Trophoblast cell (in vitro differentiated cells and primary cell): ENCODE measurements around the gene SYT3.

Experiments used
- DNase-seq, 2 donors: peaks; one replicate each; pipeline ENCODE4 v3.0.0-alpha.2; 2016
- H2AFZ ChIP-seq: 2 replicates; pipeline ENCODE4 v1.6.1; 2013; ENCODE audit warnings: low read length, moderate library complexity, mild to moderate bottlenecking; ENCODE audit not compliant: insufficient read depth, poor library complexity
- H2AK5ac ChIP-seq: 2 replicates; pipeline ENCODE4 v1.6.1; 2013; ENCODE audit warnings: mild to moderate bottlenecking, low read length
- H2BK120ac ChIP-seq: 2 replicates; pipeline ENCODE4 v1.6.1; 2013; ENCODE audit warnings: low read length, mild to moderate bottlenecking, moderate library complexity; ENCODE audit not compliant: insufficient read depth, poor library complexity
- H2BK12ac ChIP-seq: 2 replicates; pipeline ENCODE4 v1.6.1; 2013; ENCODE audit warnings: mild to moderate bottlenecking, low read length, moderate library complexity
- H2BK5ac ChIP-seq: 2 replicates; pipeline ENCODE4 v1.6.1; 2013; ENCODE audit warnings: low read length, low read depth, moderate library complexity, mild to moderate bottlenecking; ENCODE audit not compliant: poor library complexity
- H3K14ac ChIP-seq: 2 replicates; pipeline ENCODE4 v1.6.1; 2013; ENCODE audit warnings: mild to moderate bottlenecking, low read length
- H3K18ac ChIP-seq: 2 replicates; pipeline ENCODE4 v1.6.1; 2013; ENCODE audit warnings: mild to moderate bottlenecking, low read length
- H3K23ac ChIP-seq: 2 replicates; pipeline ENCODE4 v1.6.1; 2013; ENCODE audit warnings: low read length
- H3K27ac ChIP-seq: 2 replicates; pipeline ENCODE4 v1.5.1; 2013; ENCODE audit warnings: low read depth, mild to moderate bottlenecking, inconsistent platforms, low read length, moderate library complexity
- H3K27me3 ChIP-seq: 2 replicates; pipeline ENCODE4 v1.6.1; 2013; ENCODE audit warnings: inconsistent platforms, mild to moderate bottlenecking, low read length, moderate library complexity; ENCODE audit not compliant: insufficient read depth
- H3K36me3 ChIP-seq, 2 experiments: 1 replicate in 1 of 2; 2 replicates in 1 of 2; pipeline ENCODE4 v1.6.1; 2013; ENCODE audit warnings: low read length in 2 of 2, mild to moderate bottlenecking in 2 of 2, moderate library complexity in 1 of 2; ENCODE audit not compliant: insufficient read depth in 2 of 2, control insufficient read depth in 1 of 2
- H3K4ac ChIP-seq: 2 replicates; pipeline ENCODE4 v1.6.1; 2013; ENCODE audit warnings: low read depth, mild to moderate bottlenecking, low read length, moderate library complexity
- H3K4me1 ChIP-seq, 2 experiments: 1 replicate in 1 of 2; 2 replicates in 1 of 2; pipeline ENCODE4 v1.6.1; 2013; ENCODE audit warnings: low read length in 2 of 2, mild to moderate bottlenecking in 2 of 2, moderate library complexity in 1 of 2; ENCODE audit not compliant: insufficient read depth in 2 of 2, control insufficient read depth in 1 of 2
- H3K4me2 ChIP-seq: 2 replicates; pipeline ENCODE4 v1.6.1; 2013; ENCODE audit warnings: inconsistent platforms, mild to moderate bottlenecking, low read length, moderate library complexity
- H3K4me3 ChIP-seq: 2 replicates; pipeline ENCODE4 v1.5.1; 2013; ENCODE audit warnings: mild to moderate bottlenecking, low read depth, low read length, inconsistent platforms
- H3K79me1 ChIP-seq: one replicate; pipeline ENCODE4 v1.6.1; 2013; ENCODE audit warnings: low read length
- H3K79me2 ChIP-seq: 2 replicates; pipeline ENCODE4 v1.6.1; 2013; ENCODE audit warnings: low read length, mild to moderate bottlenecking; ENCODE audit not compliant: control insufficient read depth, insufficient read depth, poor library complexity
- H3K9ac ChIP-seq: 2 replicates; pipeline ENCODE4 v1.6.1; 2013; ENCODE audit warnings: mild to moderate bottlenecking, low read length
- H3K9me3 ChIP-seq: 2 replicates; pipeline ENCODE4 v1.6.1; 2013; ENCODE audit warnings: low read depth, mild to moderate bottlenecking, control low read depth, inconsistent platforms, low read length; ENCODE audit not compliant: insufficient read depth
- H4K12ac ChIP-seq: 2 replicates; pipeline ENCODE4 v1.6.1; 2013; ENCODE audit warnings: low read depth, mild to moderate bottlenecking, low read length, moderate library complexity
- H4K8ac ChIP-seq: 2 replicates; pipeline ENCODE4 v1.6.1; 2013; ENCODE audit warnings: low read depth, mild to moderate bottlenecking, low read length, moderate library complexity
- H4K91ac ChIP-seq: one replicate; pipeline ENCODE4 v1.6.1; 2013; ENCODE audit warnings: low read depth, mild to moderate bottlenecking, low read length, moderate library complexity
- WGBS: extraction: QIAGEN DNeasy Blood & Tissue Kit; methylation state at CpG from one replicate; pipeline ENCODE4 v1.1.7; 2013; ENCODE audit warnings: missing lambda C conversion rate; ENCODE audit not compliant: insufficient read length, insufficient coverage; ENCODE audit errors: extremely low coverage; 5-methylcytosine and 5-hydroxymethylcytosine counted together

The SYT3 gene

DNA sequence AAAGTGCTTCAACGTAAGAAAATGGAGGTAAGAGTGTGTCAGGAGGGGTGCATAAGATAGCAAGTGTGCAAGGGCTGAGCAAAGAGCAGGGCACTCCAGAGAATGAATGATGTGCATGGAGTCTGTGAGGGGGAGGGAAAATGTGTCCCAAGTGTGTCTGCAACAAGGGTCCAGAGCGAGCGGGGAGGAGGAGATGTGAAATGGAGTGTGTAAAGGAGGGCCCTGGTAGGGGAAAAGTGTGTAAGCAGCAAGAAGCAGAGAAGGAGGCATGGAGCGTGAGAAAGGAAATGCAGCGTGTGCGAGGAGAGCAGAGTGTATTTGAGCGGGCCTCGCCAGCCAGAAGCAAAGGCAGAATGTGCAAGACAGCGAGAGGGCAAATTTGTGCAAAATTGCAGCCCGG lies 21.3 kb upstream of the SYT3 start:
- Histone ChIP-seq H3K18ac (no peak overlapping the region), H3K23ac (no peak overlapping the region), H3K14ac (no peak overlapping the region), H3K4me3 (no peak overlapping the region), H2AFZ (no peak overlapping the region), H3K79me2 (no peaks in the 10 kb centered on the region), H4K91ac (no peak overlapping the region), H2BK12ac (no peak overlapping the region), H2BK120ac (no peak overlapping the region), H3K79me1 (peaks cover 4% of the 10 kb centered on the region), H3K4me2 (no peak overlapping the region), H2BK5ac (no peak overlapping the region), H3K9me3 (peaks cover 12% of the 10 kb centered on the region), H3K27me3 (peaks cover 5% of the 10 kb centered on the region), H4K8ac (no peak overlapping the region), H3K4me1 (peaks cover 8 to 13% of the 10 kb centered on the region in 2 experiments), H2AK5ac (no peak overlapping the region), H3K36me3 (no peaks in the 10 kb centered on the region), H3K4ac (no peak overlapping the region), H4K12ac (no peak overlapping the region), H3K9ac (no peak overlapping the region), H3K27ac (no peak overlapping the region)
- WGBS = no CpG with 5 or more reads among the region's 10 CpGs
- no peak for DNase-seq

DNA sequence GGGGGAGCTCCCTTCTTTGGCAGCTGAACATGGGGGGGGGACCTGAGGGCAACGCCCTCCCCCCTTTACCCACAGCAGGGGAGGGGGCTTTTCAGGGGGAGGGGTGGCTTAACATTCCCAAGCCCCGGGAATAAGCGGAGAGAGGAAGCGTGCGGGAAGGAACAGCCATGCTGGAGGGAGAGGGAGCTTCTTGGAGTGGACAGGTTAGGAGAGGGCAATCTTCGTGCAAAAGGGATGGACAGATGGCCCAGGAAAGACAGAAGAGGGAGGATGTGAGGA lies 20.3 kb upstream of the SYT3 start:
- H3K27me3 ChIP-seq = peaks cover 3% of the 10 kb centered on the region
- H3K9ac ChIP-seq = no peak overlapping the region
- no peak overlapping the region for H4K8ac ChIP-seq
- no peaks in the 10 kb centered on the region for H3K36me3 ChIP-seq
- H4K91ac ChIP-seq = no peak overlapping the region
- H3K79me2 ChIP-seq = no peaks in the 10 kb centered on the region
- H3K18ac ChIP-seq = no peak overlapping the region
- H3K9me3 ChIP-seq = peaks cover 12% of the 10 kb centered on the region
- H2BK120ac ChIP-seq = no peak overlapping the region
- no peak overlapping the region for H2BK5ac ChIP-seq
- no peak overlapping the region for H4K12ac ChIP-seq
- H3K27ac ChIP-seq = no peak overlapping the region
- peaks cover 8 to 13% of the 10 kb centered on the region in 2 experiments for H3K4me1 ChIP-seq
- no peak overlapping the region for H3K23ac ChIP-seq
- H3K4me2 ChIP-seq = no peak overlapping the region
- no peak overlapping the region for H3K4ac ChIP-seq
- no peak overlapping the region for H3K4me3 ChIP-seq
- DNase-seq = no peak
- H2AFZ ChIP-seq = no peak overlapping the region
- H2AK5ac ChIP-seq = no peak overlapping the region
- no peak overlapping the region for H2BK12ac ChIP-seq
- WGBS = no CpG with 5 or more reads among the region's 6 CpGs
- peaks cover 4% of the 10 kb centered on the region for H3K79me1 ChIP-seq
- no peak overlapping the region for H3K14ac ChIP-seq

GRCh38 chr19:50659318-50660087 lies 19.8 kb upstream of the SYT3 start:
- no peak overlapping the region for H2AK5ac ChIP-seq
- no peak overlapping the region for H3K4me3 ChIP-seq
- peaks cover 2% of the 10 kb centered on the region for H3K27me3 ChIP-seq
- H4K8ac ChIP-seq = no peak overlapping the region
- H4K12ac ChIP-seq = no peak overlapping the region
- WGBS = no CpG with 5 or more reads among the region's 37 CpGs
- DNase-seq = no peak
- no peak overlapping the region for H3K23ac ChIP-seq
- peaks cover 4% of the 10 kb centered on the region for H3K79me1 ChIP-seq
- no peak overlapping the region for H2BK5ac ChIP-seq
- H3K9me3 ChIP-seq = peaks cover 12% of the 10 kb centered on the region
- H2AFZ ChIP-seq = no peak overlapping the region
- no peak overlapping the region for H3K18ac ChIP-seq
- no peaks in the 10 kb centered on the region for H3K36me3 ChIP-seq
- no peak overlapping the region for H3K4ac ChIP-seq
- H2BK12ac ChIP-seq = no peak overlapping the region
- peak overlapping the region; percentile 55 for H3K4me2 ChIP-seq
- no peak overlapping the region for H3K27ac ChIP-seq
- H2BK120ac ChIP-seq = no peak overlapping the region
- H4K91ac ChIP-seq = no peak overlapping the region
- H3K14ac ChIP-seq = no peak overlapping the region
- H3K4me1 ChIP-seq = peaks cover 8 to 13% of the 10 kb centered on the region in 2 experiments
- no peaks in the 10 kb centered on the region for H3K79me2 ChIP-seq
- H3K9ac ChIP-seq = no peak overlapping the region

- H3K9ac ChIP-seq = peak overlapping the region; percentile 30
- H2AK5ac ChIP-seq = no peak overlapping the region
- H3K79me1 ChIP-seq = peaks cover 4% of the 10 kb centered on the region
- no peak overlapping the region for H2BK12ac ChIP-seq
- H3K79me2 ChIP-seq = no peaks in the 10 kb centered on the region
- H3K27ac ChIP-seq = peak overlapping the region; percentile 13
- H3K4ac ChIP-seq = peak overlapping the region; percentile 10
- H3K14ac ChIP-seq = peak overlapping the region; percentile 48
- no peaks in the 10 kb centered on the region for H3K36me3 ChIP-seq
- H4K91ac ChIP-seq = peak overlapping the region; percentile 52
- H3K4me3 ChIP-seq = peak overlapping the region; percentile 66
- H3K18ac ChIP-seq = peak overlapping the region; percentile 0
- H2BK5ac ChIP-seq = no peak overlapping the region
- H2AFZ ChIP-seq = peak overlapping the region; percentile 54
- no peak overlapping the region for H2BK120ac ChIP-seq
- WGBS = no CpG with 5 or more reads among the region's 67 CpGs
- H3K9me3 ChIP-seq = peaks cover 9% of the 10 kb centered on the region
- H3K27me3 ChIP-seq = no peaks in the 10 kb centered on the region
- DNase-seq = peak; percentile 25 to 30
- peak overlapping the region; percentile 64 for H4K12ac ChIP-seq
- H3K23ac ChIP-seq = no peak overlapping the region
- H4K8ac ChIP-seq = peak overlapping the region; percentile 18
- peaks cover 8 to 13% of the 10 kb centered on the region in 2 experiments for H3K4me1 ChIP-seq
- peak overlapping the region; percentile 55 for H3K4me2 ChIP-seq
Measured at GRCh38 chr19:50658441-50659317, 19.0 kb upstream of the SYT3 start.
